VCaP (cell line): ENCODE data around the gene ISCA2.
A peak's percentile ranks its signal among the peaks of the same experiment; 100 is the strongest.

Experiments
- H3K27ac ChIP-seq: fragments of 450-650 bp; 2 replicates; pipeline ENCODE4 v1.5.1; 2017
- CTCF ChIP-seq: fragments of 450-650 bp; conservative IDR thresholded peaks from 2 replicates; pipeline ENCODE4 v1.5.1; 2017; ENCODE audit warnings: mild to moderate bottlenecking, moderate library complexity

ISCA2 gene

GRCh38 chr14:74483321-74483720, 10.2 kb upstream of the ISCA2 start:
- no peak for TF ChIP-seq CTCF

GRCh38 chr14:74486164-74486563, 7.4 kb upstream of the ISCA2 start:
- no peak overlapping the region for H3K27ac ChIP-seq
- no peak for TF ChIP-seq CTCF

More at GRCh38 chr14:74483321-74483720, 10.2 kb upstream of the ISCA2 start:
- no peak overlapping the region for H3K27ac ChIP-seq

- no peak for TF ChIP-seq CTCF
- no peak overlapping the region for H3K27ac ChIP-seq
These were observed 4.7 kb upstream of the ISCA2 start for GRCh38 chr14:74488786-74489397.

GRCh38 chr14:74490486-74490885, 3.1 kb upstream of the ISCA2 start:
- H3K27ac ChIP-seq, result no peak overlapping the region
- no peak for TF ChIP-seq CTCF

- peak; percentile 68 for TF ChIP-seq CTCF
- peak overlapping the region; percentile 74 for H3K27ac ChIP-seq
These were observed 1.4 kb upstream of the ISCA2 start for GRCh38 chr14:74491956-74492775.

- no peak for TF ChIP-seq CTCF
- H3K27ac ChIP-seq, result peak within 1 kb of the TSS; percentile 78
These were observed 706 bp upstream of the ISCA2 start, which contains the start of gene NPC2 for GRCh38 chr14:74492776-74493342. Gene NPC2, minus strand, starts transcription at chr14:74493305. Its CDS starts 31 bp downstream, at chr14:74493274.

- peak overlapping the region; percentile 10; the same call in 1 of the 2 replicates for H3K27ac ChIP-seq
- TF ChIP-seq CTCF, result no peak
These were observed 1.8 kb downstream of the ISCA2 start for GRCh38 chr14:74495356-74495755.
